GM12875 (cell line): ENCODE results near the gene MTERF2.
"Not testable (repeated sequence)": the region's sequence is repeated elsewhere in the genome, so short reads cannot be mapped to it uniquely, and the experiment has no call there.

Experiments used
- H3K4me3 ChIP-seq: one replicate; pipeline ENCODE4 v1.5.1; 2011; ENCODE audit warnings: low read depth, low read length, control low read depth
- TF ChIP-seq, protein P1 (sequence below): IDR thresholded peaks from 2 replicates; pipeline ENCODE4 v1.5.1; 2011; ENCODE audit warnings: low read depth, mild to moderate bottlenecking, control low read depth, inconsistent platforms, low read length, moderate library complexity, borderline replicate concordance; ENCODE audit not compliant: insufficient read depth

Gene MTERF2

GRCh38 chr12:107011519-107011918, 24.6 kb upstream of the MTERF2 start:
- TF ChIP-seq, protein P1, sequence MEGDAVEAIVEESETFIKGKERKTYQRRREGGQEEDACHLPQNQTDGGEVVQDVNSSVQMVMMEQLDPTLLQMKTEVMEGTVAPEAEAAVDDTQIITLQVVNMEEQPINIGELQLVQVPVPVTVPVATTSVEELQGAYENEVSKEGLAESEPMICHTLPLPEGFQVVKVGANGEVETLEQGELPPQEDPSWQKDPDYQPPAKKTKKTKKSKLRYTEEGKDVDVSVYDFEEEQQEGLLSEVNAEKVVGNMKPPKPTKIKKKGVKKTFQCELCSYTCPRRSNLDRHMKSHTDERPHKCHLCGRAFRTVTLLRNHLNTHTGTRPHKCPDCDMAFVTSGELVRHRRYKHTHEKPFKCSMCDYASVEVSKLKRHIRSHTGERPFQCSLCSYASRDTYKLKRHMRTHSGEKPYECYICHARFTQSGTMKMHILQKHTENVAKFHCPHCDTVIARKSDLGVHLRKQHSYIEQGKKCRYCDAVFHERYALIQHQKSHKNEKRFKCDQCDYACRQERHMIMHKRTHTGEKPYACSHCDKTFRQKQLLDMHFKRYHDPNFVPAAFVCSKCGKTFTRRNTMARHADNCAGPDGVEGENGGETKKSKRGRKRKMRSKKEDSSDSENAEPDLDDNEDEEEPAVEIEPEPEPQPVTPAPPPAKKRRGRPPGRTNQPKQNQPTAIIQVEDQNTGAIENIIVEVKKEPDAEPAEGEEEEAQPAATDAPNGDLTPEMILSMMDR: no peak

DNA sequence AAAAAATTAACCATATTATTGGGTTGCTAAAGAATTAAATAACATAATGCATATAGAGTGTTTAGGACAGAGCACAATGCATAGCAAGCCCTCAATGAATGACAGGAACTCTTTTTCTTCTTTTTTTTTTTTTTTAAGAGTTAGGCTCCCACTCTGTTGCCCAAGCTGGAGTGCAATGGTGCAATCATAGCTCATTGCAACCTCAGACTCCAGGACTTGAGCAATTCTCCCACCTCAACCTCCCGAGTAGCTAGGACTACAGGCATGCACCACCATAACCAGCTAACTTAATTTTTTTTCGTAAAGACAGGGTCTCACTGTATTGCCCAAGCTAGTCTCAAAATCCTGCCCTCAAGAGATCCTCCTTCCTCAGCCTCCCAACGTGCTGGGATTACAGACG, 20.5 kb upstream of the MTERF2 start:
- TF ChIP-seq, protein P1: no peak
- no peak overlapping the region for H3K4me3 ChIP-seq

More at GRCh38 chr12:107011519-107011918, 24.6 kb upstream of the MTERF2 start:
- H3K4me3 ChIP-seq: no peak overlapping the region

- H3K4me3 ChIP-seq: not testable (repeated sequence)
Observed at GRCh38 chr12:107002665-107003064, 15.7 kb upstream of the MTERF2 start.

- H3K4me3 ChIP-seq: no peak overlapping the region
- TF ChIP-seq, protein P1: no peak
Observed at GRCh38 chr12:106999446-106999845, 12.5 kb upstream of the MTERF2 start.

DNA sequence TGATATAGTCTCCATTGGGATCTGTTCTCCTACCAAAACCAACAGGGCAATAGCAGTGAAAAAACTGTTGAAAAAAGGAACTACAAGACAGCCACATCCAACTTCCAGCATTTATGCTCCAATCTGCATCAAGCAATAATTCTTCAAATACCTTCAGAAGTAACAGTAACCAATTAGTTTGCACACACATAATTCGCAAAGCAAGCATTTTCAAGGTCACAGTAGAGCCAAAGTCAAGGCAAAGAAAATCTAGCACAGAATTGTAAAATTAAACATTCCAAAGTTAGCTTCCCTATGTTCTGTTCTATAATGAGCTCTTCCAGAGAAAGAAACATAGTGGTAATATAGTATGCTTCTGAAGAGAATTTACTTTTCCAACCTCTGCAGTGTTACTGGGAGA, 11.0 kb upstream of the MTERF2 start:
- TF ChIP-seq, protein P1: no peak
- H3K4me3 ChIP-seq: no peak overlapping the region

- not testable (repeated sequence) for H3K4me3 ChIP-seq
Observed at GRCh38 chr12:106996102-106996501, 9.2 kb upstream of the MTERF2 start.

GRCh38 chr12:106994579-106995220, 7.8 kb upstream of the MTERF2 start:
- no peak overlapping the region for H3K4me3 ChIP-seq
- TF ChIP-seq, protein P1: no peak

GRCh38 chr12:106987846-106988245, 900 bp upstream of the MTERF2 start:
- H3K4me3 ChIP-seq: no peak overlapping the region
- TF ChIP-seq, protein P1: no peak
